Heart left ventricle (tissue), 13 donors: ENCODE data around the gene VMP1.
"Not testable (repeated sequence)": the region's sequence is repeated elsewhere in the genome, so short reads cannot be mapped to it uniquely, and the experiment has no call there.

Source experiments
- POLR2A ChIP-seq, 2 donors: fragments of 450-650 bp; IDR thresholded peaks; one replicate each; pipeline ENCODE4 v1.6.1; 2017; ENCODE audit warnings: antibody characterized with exemption in 2 of 2, mild to moderate bottlenecking in 2 of 2, moderate library complexity in 2 of 2
- TF ChIP-seq, protein P1 (sequence below), 12 donors: fragments of 200-600 bp; sonication (generic) in 4 of 12; IDR thresholded peaks; one replicate each; pipeline versions ENCODE4 v1.5.0 to v1.8.0; 2018 to 2022; ENCODE audit warnings: antibody characterized with exemption in 12 of 12, mild to moderate bottlenecking in 5 of 12
- donor health status: ischemic (EF 13 %, LVEDD 7.1; RV severe dilation, severe dysfunction).
- donor health status: DM: no; HTN: yes; CAD: no.
- donor health status: DM: no; HTN: no; CAD: no.
- donor health status: ischemic (EF 25% LVEDD 6.9; RV normal size, moderate dysfunction).
- donor health status: ischemic (EF 25% LVEDD 5.7; RV mildly dilated, moderate dysfunction).
- donor health status: ischemic (EF 35%, LVEDD 5.7; RV mildly dilated, moderate dysfunction).
- donor health status: nonischemic (EF 11% LVEDD 7.7; RV severe dilation, severe dysfunction).
- donor health status: DM: yes; HTN: yes; CAD: no.
- donor health status: PGD.
- donor health status: ischemic (EF 29% LVEDD 5.4; RV normal size, mild dysfunction).
- donor health status: nonischemic (EF 23%, LVEDD 6.1; RV moderate dilation, normal function).

DNA sequence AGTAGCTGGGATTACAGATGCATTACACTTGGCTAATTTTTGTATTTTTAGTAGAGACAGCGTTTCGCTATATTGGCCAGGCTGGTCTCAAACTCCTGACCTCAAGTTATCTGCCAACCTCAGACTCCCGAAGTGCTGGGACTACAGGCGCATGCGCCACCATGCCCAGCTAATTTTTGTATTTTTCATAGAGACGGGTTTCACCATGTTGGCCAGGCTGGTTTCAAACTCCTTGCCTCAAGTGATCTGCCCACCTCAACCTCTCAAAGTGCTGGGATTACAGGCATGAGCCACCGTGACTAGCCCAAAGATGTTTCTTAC is 145.4 kb downstream of the VMP1 start:
- TF ChIP-seq, protein P1, sequence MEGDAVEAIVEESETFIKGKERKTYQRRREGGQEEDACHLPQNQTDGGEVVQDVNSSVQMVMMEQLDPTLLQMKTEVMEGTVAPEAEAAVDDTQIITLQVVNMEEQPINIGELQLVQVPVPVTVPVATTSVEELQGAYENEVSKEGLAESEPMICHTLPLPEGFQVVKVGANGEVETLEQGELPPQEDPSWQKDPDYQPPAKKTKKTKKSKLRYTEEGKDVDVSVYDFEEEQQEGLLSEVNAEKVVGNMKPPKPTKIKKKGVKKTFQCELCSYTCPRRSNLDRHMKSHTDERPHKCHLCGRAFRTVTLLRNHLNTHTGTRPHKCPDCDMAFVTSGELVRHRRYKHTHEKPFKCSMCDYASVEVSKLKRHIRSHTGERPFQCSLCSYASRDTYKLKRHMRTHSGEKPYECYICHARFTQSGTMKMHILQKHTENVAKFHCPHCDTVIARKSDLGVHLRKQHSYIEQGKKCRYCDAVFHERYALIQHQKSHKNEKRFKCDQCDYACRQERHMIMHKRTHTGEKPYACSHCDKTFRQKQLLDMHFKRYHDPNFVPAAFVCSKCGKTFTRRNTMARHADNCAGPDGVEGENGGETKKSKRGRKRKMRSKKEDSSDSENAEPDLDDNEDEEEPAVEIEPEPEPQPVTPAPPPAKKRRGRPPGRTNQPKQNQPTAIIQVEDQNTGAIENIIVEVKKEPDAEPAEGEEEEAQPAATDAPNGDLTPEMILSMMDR (IDR thresholded peaks at IDR 0.05), result not testable (repeated sequence)
- not testable (repeated sequence) for TF ChIP-seq POLR2A (IDR thresholded peaks at IDR 0.05)
